ENCODE results near the gene PBX1.

Gene PBX1

DNA sequence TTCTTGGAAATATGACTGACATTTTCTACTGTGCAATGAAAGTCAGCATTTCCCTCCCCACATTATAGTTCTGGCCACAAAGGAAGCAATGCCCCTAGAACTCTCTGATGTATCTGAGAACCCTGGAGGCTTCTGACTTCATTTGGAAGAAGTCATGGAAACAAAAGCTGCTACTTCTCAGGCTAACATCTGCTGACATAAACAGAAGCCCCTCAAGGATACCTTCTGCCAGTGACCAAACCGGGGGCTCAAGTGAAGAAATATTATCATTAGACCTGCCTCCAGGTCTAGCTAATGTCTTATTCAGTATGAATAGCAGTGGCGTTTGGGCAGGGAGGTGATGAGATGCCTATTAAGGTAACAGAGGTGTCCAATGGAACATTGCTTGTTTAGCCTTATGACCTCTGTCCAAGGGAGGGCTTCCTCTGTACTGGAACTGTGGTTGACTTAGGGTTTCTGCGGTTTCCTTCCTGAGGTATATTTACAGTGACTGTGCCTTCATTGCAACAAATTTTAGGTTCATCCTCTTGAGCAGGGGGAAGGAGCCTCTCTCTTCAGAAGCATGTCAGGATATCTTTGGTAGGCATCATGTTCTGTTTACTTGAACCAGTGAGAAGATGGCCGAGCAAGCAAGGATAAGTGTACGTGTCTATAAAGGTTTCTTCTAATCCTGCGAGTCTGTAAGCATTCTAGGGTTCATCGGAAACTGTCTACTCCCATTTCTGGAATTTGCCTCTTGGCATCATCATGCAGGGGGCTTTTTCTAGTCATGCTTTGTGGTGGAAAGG lies 161.7 kb downstream of the PBX1 start:
- no peak for DNase-seq (ENCODE audit: low spot score)

DNA sequence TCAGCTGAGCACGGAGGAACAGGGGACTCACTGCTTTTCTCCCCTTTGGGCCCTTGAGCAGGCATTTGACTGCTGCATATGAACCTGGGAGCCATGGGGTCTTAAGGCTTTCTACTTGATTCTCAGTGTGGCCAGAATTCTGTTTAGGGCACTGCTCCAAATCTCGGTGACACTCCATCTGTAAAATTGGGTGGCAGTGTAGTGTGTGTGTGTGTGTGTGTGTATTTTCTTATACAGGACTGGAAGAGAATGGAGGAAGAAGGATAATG lies 162.2 kb downstream of the PBX1 start:
- no peak for DNase-seq (ENCODE audit: low spot score)

DNA sequence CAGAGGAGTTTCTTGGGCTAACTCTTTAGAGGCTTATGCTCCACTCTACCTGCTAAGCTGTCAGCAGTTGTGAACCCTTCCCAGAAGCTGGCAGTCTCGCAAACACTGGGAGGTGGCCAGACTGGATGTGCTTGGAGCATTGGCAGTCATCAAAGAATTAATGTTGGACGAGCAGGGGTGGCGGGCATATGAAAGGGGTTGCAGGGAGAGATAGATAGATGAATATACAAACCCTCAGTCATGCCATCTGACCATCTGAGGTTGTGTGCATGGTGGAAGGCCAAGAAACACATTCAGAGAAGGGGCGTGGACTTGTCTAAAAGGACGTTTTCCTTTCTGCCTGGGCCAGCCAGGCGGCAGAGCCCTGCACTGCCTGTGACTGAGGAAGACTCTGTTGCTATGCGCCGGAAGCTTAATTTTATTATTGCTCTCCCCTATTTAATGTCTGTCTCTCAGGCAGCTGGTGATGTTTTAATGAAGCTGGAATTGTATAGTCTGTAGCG lies 164.4 kb downstream of the PBX1 start:
- DNase-seq (ENCODE audit: low spot score), result peak; percentile 49

DNA sequence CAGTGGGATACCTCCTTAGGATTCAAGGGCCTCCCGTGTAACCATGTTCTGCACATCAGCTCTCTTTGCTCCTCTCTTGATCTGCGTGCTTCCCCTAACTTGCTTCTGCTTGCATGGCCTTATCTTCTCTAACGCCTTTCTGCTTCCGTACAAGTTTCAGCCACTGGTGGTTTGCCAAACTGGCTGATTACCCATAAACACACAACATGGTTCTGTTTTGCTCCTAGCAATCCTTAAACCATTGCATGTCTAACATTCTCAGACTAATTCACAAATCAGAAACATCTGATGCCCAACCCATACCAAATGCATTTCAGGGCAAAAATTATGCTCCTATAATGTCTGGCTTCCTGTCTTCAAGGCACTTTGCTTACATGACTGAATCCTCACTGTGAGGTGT lies 166.4 kb downstream of the PBX1 start:
- no peak for DNase-seq (ENCODE audit: low spot score)

DNA sequence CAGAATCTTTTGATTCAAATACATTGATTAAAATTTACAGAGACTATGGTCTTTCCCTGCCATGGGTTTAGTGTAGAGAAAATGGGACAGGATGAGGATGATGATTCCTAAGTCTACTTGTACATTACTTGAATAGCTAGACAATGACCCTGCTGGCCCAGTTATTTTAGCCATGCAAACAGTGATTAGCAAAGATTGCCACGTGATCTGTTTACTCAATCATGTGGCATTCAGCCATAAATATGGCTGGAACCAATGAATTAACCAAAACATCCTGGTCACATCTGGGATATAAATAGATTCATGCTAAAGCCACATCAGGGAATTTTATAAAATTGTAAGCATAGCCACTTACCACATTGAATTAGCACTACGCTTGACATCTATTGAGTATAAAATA lies 167.3 kb downstream of the PBX1 start:
- DNase-seq (ENCODE audit: low spot score), result no peak

DNA sequence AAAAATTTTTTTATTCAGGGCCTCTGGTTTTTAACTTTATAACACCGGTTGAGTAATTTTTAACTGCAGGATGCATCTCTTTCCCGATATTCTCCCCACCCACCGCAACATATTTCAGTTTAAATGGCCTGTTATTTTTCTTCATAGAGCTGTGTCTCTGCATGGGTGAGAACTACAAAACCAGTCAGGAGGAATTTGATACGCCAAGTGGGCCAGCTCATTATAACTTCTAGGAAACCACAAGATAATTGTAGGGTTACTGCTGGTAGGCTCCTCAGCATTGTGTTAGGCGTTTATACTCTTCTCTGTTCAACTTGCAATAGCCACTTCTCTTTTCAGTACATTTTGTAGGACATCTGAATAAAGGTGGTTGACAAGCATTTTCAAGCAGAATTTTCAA lies 169.7 kb downstream of the PBX1 start:
- no peak for DNase-seq (ENCODE audit: low spot score)

DNA sequence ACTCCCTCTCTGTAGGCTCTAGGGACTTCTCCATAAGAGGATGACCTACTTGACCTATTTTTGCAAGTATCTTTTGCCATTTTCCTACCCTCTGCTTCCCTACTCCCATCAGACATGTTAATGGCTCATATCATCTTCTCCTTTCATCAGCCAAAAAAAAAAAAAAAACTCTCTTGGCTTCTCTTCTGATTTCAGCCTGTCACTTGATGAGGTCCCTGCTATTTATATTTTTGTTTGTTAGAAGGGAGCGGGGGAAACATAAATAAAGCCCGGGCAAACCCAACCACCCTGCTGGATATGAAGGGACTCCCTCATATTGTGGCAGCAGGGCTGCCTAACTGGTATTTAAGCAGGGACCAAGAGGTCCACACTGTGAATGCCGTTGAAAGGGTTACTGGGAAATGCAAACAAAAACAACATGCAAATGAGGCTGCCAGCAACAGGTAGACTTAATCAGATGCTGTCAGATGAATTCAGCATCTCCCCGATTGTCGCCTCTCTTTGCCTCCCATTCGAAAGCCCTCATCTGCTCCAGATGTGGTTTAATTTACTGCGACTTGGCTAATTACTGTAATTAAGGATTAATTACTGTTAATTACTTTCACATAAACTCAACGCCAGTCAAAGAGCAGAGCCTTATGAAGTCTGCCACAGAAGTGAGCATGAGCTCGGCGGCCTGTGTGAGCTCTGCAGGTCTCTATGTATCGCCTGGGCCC lies 172.3 kb downstream of the PBX1 start:
- DNase-seq (ENCODE audit: low spot score), result no peak

DNA sequence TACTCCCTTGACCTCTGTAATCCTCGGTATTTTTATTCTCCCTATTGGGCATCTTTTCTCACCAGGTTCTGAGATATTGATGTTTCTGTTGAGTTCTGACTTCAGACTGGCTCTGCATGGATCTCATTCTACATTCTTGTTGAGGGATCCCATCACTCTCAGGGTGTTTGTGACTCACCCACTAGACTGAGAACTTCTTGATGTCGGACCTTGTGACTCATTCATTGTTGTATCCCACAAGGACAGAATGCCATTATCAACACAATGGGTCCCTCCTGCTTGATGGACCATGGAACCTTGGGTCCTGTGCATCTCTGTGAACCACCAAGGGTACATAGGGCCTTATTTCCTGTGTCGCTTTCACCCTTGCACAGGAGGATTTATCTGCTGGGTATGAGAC lies 174.1 kb downstream of the PBX1 start:
- no peak for DNase-seq (ENCODE audit: low spot score)

DNA sequence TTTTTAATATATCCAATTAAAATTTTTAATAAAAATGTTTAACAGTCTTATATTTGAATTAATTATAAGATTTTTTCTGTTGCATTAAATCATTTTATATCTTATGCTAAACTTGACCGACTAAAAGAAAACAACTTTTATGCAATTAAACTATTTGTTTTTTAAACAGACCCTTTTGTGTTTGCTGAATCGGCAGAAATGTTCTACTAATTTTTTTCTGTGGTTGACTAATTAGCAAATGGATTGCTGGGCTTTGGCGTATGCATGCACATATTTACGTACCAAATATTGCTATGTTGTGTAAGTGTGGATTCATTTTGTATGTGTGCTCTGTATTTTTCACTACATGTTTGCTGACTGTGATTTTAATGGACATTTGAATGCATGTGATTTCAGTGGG lies 174.8 kb downstream of the PBX1 start:
- no peak for DNase-seq (ENCODE audit: low spot score)

DNA sequence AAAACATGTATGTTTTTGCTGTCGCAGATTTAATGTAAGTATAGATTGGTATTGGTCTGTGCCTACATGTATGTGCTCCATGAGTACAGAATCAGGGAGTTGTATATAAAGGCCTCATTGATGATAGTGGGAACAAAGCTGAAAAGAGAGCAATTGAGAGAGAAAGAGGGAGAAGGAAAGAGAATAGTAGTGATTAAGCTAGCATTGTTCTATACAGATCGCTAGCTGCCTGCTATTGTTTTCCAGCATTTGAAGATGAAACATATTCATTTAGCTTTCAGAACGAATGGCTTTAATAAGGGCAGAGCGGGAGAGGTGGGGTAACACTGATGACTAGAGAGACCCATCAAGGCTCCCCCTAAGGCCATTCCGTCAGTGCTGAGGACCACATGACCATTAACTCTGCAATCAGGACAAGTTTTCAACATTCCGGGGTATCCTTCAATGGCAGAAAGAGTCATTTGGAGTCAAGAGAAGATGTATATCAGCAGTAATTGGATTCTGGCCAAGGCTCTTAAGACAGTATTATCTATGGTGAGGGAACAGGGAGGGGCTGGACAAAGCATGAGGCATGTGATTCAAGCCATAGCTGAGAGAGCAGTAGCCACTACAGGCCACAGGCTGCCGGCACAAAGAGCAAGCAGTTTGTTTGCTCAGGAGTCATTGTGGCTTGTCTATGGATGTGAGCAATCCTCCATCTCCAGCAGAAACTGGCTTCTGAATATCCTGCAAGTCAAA lies 176.5 kb downstream of the PBX1 start:
- DNase-seq (ENCODE audit: low spot score), result peak; percentile 86

DNA sequence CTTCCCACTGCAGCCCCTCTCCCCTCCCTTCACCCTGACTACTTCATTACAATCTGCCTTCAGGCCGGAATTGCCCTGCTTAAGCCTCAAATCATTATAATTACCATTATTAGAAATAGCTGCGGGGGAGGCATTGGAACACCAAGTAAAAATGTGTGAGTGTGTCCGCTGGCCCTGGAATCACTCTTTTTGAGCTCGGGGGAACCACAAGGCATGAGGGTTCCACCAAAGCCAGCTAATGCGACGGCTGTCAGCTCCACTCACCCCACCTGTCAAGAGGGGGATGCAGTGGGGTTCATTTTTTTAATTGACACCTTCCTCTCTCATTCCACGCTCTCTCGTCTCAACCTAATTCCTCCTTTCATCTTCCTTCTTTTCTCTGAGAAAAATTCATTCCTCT lies 177.2 kb downstream of the PBX1 start:
- DNase-seq (ENCODE audit: low spot score), result no peak

DNA sequence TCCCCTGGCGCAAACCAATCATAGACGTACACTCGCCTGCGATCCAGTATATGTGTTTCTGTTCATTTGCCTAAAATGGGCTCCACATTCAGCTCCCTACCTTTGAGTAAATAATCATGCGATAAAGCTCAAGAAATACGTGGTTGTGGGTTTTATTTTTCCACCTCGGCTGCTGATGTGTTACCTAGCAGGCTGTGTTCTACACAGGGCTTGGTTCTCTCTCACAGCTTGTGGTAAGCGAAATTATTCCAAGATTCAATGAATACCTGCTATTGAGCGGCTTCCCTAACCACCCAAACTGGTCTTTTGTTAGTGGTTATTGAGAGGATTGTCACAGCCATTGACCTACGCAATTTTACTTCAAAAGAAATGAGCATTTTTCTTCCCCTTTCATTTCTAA lies 180.2 kb downstream of the PBX1 start:
- no peak for DNase-seq (ENCODE audit: low spot score)

DNA sequence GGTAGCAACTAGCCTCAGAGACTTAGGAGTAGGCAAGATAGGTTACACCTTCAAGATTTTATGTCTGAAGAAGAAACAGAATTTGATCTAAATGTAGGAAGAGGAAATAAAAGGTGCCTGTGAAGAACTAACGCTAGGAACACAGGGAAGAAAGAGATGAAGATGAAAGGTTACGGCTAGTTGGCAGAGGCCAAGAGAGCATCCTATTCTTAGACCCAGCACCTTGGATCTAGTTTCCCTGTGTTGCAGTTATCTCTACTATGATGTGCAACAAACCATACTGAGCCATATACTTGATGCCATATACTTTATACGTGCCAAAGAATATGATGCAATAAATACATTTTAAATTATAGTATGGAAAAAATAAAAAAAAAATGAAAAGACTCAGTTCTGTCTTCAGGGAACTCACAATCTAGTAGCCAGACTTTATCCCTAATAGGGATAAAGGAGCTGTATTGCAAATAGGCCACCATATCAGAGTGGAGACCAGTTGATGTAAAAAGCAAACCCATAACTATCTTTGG lies 181.1 kb downstream of the PBX1 start:
- no peak for DNase-seq (ENCODE audit: low spot score)

DNA sequence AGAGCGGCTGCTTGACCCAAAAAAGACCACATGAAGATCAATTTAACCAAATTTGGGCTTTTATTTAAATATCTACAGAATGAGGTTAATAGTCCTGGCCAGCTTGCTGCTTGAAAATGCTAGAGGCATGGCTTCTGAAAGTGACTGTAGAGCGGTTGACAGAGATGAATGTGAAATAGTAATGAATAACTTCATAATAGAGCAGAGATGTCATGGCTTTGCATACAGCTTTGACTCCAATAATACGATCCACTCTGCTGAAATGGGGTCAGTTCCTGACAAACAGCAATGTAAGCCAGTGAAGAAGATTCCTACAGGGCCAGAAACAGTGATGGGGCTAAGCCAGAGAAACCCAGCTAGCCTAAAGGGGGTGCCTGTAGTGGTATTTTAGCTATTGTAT lies 183.8 kb downstream of the PBX1 start:
- DNase-seq (ENCODE audit: low spot score), result no peak

DNA sequence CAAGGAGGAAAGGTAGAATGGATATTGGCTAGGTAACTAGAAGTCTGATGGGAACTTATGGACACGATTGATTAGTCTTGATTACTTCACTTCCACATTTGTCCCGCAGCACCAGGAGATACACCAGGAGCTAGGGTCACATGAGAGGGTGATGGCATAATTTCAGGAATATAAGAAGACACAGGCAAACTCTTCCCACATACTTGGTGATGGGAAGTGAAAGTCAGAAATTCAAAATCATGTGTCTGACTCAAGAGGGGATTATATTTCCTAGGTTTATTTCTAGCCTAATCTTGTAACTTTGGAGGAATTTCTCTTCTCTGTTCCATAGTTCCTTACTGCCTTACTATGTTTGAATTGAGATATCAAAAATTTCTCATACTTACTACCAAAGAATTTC lies 185.0 kb downstream of the PBX1 start:
- no peak for DNase-seq (ENCODE audit: low spot score)

DNA sequence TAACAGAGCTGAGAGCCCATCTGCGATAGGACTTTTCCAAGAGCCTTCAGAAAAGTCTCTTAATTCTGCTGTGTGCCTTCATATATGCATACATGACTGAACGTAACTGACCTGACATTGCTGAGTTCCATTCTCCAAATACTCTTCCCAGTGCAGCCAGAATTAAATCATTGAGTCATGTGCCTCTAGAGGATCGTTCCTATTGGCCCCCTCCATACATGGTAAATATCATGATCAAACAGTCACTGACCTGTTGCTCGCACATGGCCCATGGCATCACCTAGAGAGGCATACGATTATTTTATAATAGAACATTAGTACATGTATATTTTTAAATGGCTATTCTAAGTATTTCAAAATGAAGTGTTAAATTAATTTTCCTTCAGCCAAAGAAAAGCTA lies 186.8 kb downstream of the PBX1 start:
- DNase-seq (ENCODE audit: low spot score), result no peak

DNA sequence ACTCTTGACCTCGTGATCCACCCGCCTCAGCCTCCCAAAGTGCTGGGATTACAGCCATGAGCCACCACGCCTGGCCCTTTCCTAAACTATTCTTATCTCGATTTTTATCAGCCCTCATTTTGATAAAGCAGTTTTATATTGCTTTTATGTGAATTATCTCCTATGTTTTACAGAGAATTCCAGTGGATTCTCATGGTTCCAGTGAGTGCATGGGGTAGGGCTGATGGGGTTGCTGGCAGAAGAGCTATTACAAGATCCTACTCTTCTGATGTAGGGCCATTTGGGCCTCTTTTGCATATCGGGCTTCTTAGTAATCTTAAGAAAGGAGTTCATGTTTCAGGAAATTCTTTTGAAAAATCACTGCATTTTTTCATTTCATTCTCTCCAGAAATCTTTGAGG lies 187.6 kb downstream of the PBX1 start:
- DNase-seq (ENCODE audit: low spot score), result no peak

DNA sequence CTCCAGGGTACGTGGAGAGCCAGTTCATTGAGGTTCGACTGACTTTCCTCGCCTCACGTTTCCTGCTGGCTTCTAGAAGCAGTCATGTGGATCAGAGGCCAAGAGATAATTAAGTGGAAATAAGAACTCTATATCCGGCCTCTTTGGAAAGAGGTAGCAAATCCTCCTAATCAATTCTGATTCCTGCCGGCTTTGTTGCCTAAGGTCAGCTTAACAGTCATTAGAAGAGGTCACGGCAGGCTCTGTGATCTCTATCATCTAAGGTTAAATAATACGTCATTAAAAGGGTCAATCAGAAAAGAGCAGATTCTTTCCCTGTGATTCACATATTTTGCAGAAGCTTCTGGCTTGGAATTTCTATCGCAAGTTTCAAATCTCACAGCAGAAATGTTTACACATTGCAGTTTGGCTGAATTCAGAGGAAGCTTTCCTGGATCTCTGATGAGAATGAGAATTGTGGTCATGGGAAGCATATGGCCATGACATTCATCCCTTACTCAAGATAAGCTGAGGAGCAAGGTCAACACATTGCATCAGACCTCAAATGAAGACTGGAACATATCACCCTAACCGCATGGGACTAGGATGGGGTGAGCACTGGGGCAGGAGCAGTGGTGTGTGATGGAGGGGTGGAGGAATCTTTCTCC lies 189.4 kb downstream of the PBX1 start:
- DNase-seq (ENCODE audit: low spot score), result no peak

DNA sequence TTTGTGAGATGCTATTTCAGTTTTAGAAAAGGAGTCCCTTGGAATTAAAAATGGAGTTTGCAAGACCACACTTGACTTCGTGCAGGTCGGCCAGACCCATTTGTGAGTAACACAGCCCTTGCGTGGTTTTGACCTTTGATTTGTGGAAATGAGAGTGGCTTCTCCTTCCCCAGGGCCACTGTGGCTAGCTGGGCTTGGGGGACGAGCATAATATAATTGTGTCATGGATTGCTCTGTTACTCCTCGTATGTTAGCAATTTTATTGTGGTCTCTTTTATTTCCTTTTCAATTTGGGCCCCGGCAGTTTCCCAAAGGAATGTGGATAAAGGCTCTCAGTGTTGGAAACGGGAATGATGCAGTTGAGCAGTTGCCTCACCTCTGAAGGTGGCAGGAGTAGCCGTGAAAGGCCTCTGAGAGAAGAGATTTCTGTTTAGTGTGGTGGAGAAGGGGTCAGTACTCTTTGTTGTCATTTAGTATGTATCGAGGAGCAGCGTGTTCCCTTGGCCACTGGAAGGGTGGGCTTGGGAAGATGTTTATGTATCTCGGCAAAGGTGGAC lies 194.6 kb downstream of the PBX1 start:
- DNase-seq (ENCODE audit: low spot score), result no peak

DNA sequence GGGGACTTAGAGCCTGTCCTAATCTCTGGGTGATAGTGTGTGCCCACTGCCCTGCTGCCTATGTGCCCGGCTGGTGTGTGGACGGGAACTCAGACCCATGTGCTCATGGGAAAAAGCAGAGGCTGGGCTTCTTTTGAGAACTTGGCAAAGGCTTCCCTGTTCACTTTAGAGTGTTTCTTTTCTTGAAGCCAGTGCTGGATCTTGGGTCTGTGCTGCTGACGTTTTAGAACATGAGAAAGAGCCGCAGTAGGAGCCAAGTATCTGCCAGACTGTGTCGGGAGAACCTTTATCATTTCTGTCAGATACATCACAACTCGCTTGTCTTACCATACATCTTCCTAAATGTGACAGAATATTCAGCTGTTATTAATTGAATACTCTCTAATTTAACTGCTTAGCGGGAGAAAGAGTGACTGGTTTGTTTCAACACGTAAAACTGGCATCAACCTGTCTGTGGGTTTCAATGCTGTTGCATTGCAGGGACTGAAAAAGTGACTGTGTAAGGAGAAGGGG lies 195.2 kb downstream of the PBX1 start:
- DNase-seq (ENCODE audit: low spot score), result no peak

DNA sequence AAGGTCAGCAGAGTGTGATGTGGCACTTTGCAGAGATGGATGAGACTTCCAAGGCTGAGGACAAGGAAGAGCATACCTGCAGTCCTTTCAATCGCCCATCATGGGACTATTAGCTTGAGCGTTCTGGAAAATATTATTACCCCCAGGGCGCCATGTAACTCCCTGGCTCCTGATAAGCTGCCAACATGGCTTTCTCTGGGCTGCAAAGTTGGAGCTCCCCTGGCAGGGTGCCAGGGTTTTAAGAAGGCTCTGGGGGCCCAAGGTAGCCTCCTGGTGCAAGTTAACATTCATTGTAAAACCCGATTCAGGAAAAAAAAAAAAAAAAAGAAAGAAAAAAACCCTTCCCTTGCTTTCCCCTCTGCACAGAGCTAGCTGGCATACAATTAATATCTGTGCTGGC lies 196.7 kb downstream of the PBX1 start:
- no peak for DNase-seq (ENCODE audit: low spot score)
